HFFc6 (cell line): ENCODE results near the gene LBP. TPM values are rescaled to one million over a fixed set of nuclear protein-coding genes. Genes with fewer than 3 reads are reported as not detected.

ENCODE experiments used
- DNase-seq: peaks from one replicate; pipeline ENCODE4 v3.0.0-alpha.2; 2018
- H3K27ac Mint-ChIP-seq: 2 replicates; pipeline ENCODE4 v1.8.0; 2020; ENCODE audit warnings: mild to moderate bottlenecking, mixed read lengths
- H3K27me3 Mint-ChIP-seq: 2 replicates; pipeline ENCODE4 v1.8.0; 2021; ENCODE audit warnings: mild to moderate bottlenecking, moderate library complexity, mixed read lengths; ENCODE audit not compliant: insufficient read depth
- H3K36me3 Mint-ChIP-seq: 2 replicates; pipeline ENCODE4 v1.8.0; 2021; ENCODE audit warnings: low read depth, mixed read lengths
- H3K4me1 Mint-ChIP-seq: 2 replicates; pipeline ENCODE4 v1.8.0; 2020; ENCODE audit warnings: low read depth, mixed read lengths
- H3K4me3 Mint-ChIP-seq: 2 replicates; pipeline ENCODE4 v1.8.0; 2020; ENCODE audit warnings: mild to moderate bottlenecking, moderate library complexity, mixed read lengths
- H3K9me3 Mint-ChIP-seq: 2 replicates; pipeline ENCODE4 v1.8.0; 2020; ENCODE audit warnings: mild to moderate bottlenecking, mixed read lengths
- total RNA-seq, 6 experiments: library from RNA; stranded (reverse); fragmentation: NEBNext Ultra II Directional; extraction: Animal tissue kit (Norgen Biotek cat#: 25700); gene quantifications; 2 replicates in 1 of 6; 3 replicates in 5 of 6; pipeline ENCODE4 v1.2.3, GENCODE V29; 2021
- TF ChIP-seq, protein P1 (sequence below): fragments of 200-600 bp; sonication (generic); IDR thresholded peaks from 2 replicates; pipeline ENCODE4 v1.5.0; 2021; ENCODE audit warnings: antibody characterized with exemption, mild to moderate bottlenecking

Gene LBP
- total RNA-seq, 6 experiments from 2014 or later, result not detected

DNA sequence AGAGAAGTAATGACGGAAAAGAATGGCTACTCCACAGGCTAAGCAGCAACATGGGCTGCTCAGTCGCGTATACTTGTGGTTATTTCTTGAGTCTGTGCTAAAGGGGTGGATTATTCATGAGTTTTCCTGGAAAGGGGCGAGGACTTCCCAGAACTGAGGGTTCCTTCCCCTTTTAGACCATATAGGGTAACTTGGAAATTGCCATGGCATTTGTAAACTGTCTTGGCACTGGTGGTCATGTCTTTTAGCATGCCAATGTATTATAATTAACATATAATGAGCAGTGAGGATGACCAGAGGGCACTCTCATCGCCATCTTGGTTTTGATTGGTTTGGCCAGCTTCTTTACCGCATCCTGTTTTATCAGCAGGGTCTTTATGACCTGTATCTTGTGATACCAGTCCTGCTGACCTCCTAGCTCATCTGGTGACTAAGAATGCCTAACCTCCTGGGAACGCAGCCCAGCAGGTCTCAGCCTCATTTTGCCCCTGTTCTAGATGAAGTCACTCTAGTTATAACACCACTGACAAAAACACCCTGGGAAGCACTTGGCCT lies 11.4 kb downstream of the LBP start:
- TF ChIP-seq, protein P1, sequence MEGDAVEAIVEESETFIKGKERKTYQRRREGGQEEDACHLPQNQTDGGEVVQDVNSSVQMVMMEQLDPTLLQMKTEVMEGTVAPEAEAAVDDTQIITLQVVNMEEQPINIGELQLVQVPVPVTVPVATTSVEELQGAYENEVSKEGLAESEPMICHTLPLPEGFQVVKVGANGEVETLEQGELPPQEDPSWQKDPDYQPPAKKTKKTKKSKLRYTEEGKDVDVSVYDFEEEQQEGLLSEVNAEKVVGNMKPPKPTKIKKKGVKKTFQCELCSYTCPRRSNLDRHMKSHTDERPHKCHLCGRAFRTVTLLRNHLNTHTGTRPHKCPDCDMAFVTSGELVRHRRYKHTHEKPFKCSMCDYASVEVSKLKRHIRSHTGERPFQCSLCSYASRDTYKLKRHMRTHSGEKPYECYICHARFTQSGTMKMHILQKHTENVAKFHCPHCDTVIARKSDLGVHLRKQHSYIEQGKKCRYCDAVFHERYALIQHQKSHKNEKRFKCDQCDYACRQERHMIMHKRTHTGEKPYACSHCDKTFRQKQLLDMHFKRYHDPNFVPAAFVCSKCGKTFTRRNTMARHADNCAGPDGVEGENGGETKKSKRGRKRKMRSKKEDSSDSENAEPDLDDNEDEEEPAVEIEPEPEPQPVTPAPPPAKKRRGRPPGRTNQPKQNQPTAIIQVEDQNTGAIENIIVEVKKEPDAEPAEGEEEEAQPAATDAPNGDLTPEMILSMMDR, result no peak
- DNase-seq, result peak; percentile 5
- Mint-ChIP-seq H3K4me1 (peaks cover 9% of the 10 kb centered on the region), H3K9me3 (no peaks in the 10 kb centered on the region), H3K36me3 (no peaks in the 10 kb centered on the region), H3K4me3 (no peak overlapping the region), H3K27ac (no peak overlapping the region), H3K27me3 (peaks cover 4% of the 10 kb centered on the region)

- Mint-ChIP-seq H3K27ac (no peak overlapping the region), H3K36me3 (no peaks in the 10 kb centered on the region), H3K4me3 (no peak overlapping the region), H3K9me3 (no peaks in the 10 kb centered on the region), H3K4me1 (peaks cover 9% of the 10 kb centered on the region), H3K27me3 (peaks cover 4% of the 10 kb centered on the region)
- no peak for DNase-seq
- TF ChIP-seq, protein P1, result no peak
These were observed 12.3 kb downstream of the LBP start for GRCh38 chr20:38358556-38358955.

GRCh38 chr20:38363004-38363747 lies 16.9 kb downstream of the LBP start:
- Mint-ChIP-seq H3K4me1 (no peaks in the 10 kb centered on the region), H3K4me3 (no peak overlapping the region), H3K9me3 (no peaks in the 10 kb centered on the region), H3K27ac (no peak overlapping the region), H3K27me3 (peaks cover 16% of the 10 kb centered on the region), H3K36me3 (no peaks in the 10 kb centered on the region)
- no peak for DNase-seq
- TF ChIP-seq, protein P1, result no peak

DNA sequence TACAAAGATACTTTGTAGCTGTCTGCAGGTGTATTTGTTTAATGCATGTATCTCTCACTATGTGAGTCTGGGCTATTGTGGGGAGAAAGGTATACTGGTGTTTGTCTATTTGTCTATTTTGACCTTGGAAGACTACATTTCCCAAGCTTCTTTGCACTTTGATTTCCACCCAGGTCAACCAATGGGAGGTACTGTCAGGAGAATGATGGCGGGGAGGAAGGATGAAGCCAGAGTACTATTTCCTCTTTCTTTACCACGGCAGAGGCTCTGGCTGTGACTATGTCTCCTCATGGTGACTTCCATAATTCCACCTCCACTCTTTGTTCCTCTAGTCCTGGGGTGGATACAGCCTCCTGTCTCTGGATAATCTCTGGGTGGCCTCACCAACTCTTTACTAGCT lies 23.1 kb downstream of the LBP start:
- peaks cover 46% of the 10 kb centered on the region for H3K27me3 Mint-ChIP-seq
- no peak for DNase-seq
- H3K4me3 Mint-ChIP-seq, result peak overlapping the region; percentile 11; the same call in 1 of the 2 replicates
- no peaks in the 10 kb centered on the region for H3K9me3 Mint-ChIP-seq
- H3K27ac Mint-ChIP-seq, result no peak overlapping the region
- no peaks in the 10 kb centered on the region for H3K4me1 Mint-ChIP-seq
- TF ChIP-seq, protein P1, result no peak
- H3K36me3 Mint-ChIP-seq, result no peaks in the 10 kb centered on the region

GRCh38 chr20:38372806-38373205 lies 26.5 kb downstream of the LBP start:
- H3K27me3 Mint-ChIP-seq, result peaks cover 53% of the 10 kb centered on the region
- no peak overlapping the region for H3K27ac Mint-ChIP-seq
- DNase-seq, result no peak
- no peaks in the 10 kb centered on the region; the same call in 1 of the 2 replicates for H3K36me3 Mint-ChIP-seq
- TF ChIP-seq, protein P1, result no peak
- H3K4me3 Mint-ChIP-seq, result no peak overlapping the region
- no peaks in the 10 kb centered on the region for H3K9me3 Mint-ChIP-seq
- H3K4me1 Mint-ChIP-seq, result no peaks in the 10 kb centered on the region
